PC-3 (cell line): Measurements from ENCODE around the gene IQGAP3.

ENCODE experiments used
- EZH2 ChIP-seq: fragments of 300-600 bp; sonication (generic); IDR thresholded peaks from one replicate; pipeline ENCODE4 v1.6.1; 2017; ENCODE audit warnings: antibody characterized with exemption, mild to moderate bottlenecking, low read length; ENCODE audit not compliant: unreplicated experiment
- EZH2phosphoT487 ChIP-seq: fragments of 300-600 bp; sonication (generic); IDR thresholded peaks from 2 replicates; pipeline ENCODE4 v1.6.1; 2018; ENCODE audit warnings: mild to moderate bottlenecking, antibody characterized with exemption, low read length, borderline replicate concordance
- TF ChIP-seq, protein P1 (sequence below): fragments of 300-600 bp; sonication (generic); conservative IDR thresholded peaks from 2 replicates; pipeline ENCODE4 v1.5.1; 2017; ENCODE audit warnings: antibody characterized with exemption, low read depth, mild to moderate bottlenecking, low read length

GRCh38 chr1:156590326-156591180 lies 18.2 kb upstream of the IQGAP3 start:
- TF ChIP-seq, protein P1, sequence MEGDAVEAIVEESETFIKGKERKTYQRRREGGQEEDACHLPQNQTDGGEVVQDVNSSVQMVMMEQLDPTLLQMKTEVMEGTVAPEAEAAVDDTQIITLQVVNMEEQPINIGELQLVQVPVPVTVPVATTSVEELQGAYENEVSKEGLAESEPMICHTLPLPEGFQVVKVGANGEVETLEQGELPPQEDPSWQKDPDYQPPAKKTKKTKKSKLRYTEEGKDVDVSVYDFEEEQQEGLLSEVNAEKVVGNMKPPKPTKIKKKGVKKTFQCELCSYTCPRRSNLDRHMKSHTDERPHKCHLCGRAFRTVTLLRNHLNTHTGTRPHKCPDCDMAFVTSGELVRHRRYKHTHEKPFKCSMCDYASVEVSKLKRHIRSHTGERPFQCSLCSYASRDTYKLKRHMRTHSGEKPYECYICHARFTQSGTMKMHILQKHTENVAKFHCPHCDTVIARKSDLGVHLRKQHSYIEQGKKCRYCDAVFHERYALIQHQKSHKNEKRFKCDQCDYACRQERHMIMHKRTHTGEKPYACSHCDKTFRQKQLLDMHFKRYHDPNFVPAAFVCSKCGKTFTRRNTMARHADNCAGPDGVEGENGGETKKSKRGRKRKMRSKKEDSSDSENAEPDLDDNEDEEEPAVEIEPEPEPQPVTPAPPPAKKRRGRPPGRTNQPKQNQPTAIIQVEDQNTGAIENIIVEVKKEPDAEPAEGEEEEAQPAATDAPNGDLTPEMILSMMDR: no peak
- TF ChIP-seq EZH2: no peak
- TF ChIP-seq EZH2phosphoT487: no peak
